Urinary bladder (tissue), 4 donors: ENCODE measurements around the gene TMEM145. TPM values are rescaled to one million over a fixed set of nuclear protein-coding genes. Genes with fewer than 3 reads are reported as not detected.

Source experiments
- DNase-seq: peaks from one replicate; pipeline ENCODE4 v3.0.0-alpha.2; 2015; ENCODE audit errors: extremely low spot score
- H3K27ac ChIP-seq: one replicate; pipeline ENCODE4 v1.5.1; 2013; ENCODE audit warnings: low read depth, mild to moderate bottlenecking, moderate library complexity
- H3K36me3 ChIP-seq: one replicate; pipeline ENCODE4 v1.6.1; 2013; ENCODE audit warnings: mild to moderate bottlenecking, moderate library complexity; ENCODE audit not compliant: insufficient read depth
- H3K4me1 ChIP-seq: one replicate; pipeline ENCODE4 v1.6.1; 2013; ENCODE audit warnings: mild to moderate bottlenecking, moderate library complexity; ENCODE audit not compliant: insufficient read depth
- H3K4me3 ChIP-seq: one replicate; pipeline ENCODE4 v1.5.1; 2013; ENCODE audit warnings: low read depth, low read length
- WGBS: extraction: QIAGEN DNeasy Blood & Tissue Kit; methylation state at CpG from one replicate; pipeline ENCODE4 v1.1.7; 2013; 5-methylcytosine and 5-hydroxymethylcytosine counted together
- polyA plus RNA-seq: library from polyadenylated mRNA; stranded (reverse); fragments of 200-250 nt; gene quantifications from one replicate; pipeline ENCODE4 v1.2.3, GENCODE V29; 2013
- total RNA-seq: library from RNA; depleted of rRNA; stranded (reverse); fragments of >200 nt; gene quantifications from one replicate; pipeline ENCODE4 v1.2.3, GENCODE V29; 2014
- donor health status: healthy with polysubstance abuse.
- donor health status: healthy.

Gene TMEM145
- total and polyA plus RNA-seq, 2 donors, result 0.94 TPM; not detected in 1

- Histone ChIP-seq H3K4me3 (no peak overlapping the region), H3K36me3 (peaks cover 2% of the 10 kb centered on the region), H3K27ac (no peak overlapping the region), H3K4me1 (no peaks in the 10 kb centered on the region)
- no peak for DNase-seq
- WGBS, result 91% methylated on average over 15 of the region's 15 CpGs
These were observed 16.1 kb upstream of the TMEM145 start for GRCh38 chr19:42297039-42297438.

DNA sequence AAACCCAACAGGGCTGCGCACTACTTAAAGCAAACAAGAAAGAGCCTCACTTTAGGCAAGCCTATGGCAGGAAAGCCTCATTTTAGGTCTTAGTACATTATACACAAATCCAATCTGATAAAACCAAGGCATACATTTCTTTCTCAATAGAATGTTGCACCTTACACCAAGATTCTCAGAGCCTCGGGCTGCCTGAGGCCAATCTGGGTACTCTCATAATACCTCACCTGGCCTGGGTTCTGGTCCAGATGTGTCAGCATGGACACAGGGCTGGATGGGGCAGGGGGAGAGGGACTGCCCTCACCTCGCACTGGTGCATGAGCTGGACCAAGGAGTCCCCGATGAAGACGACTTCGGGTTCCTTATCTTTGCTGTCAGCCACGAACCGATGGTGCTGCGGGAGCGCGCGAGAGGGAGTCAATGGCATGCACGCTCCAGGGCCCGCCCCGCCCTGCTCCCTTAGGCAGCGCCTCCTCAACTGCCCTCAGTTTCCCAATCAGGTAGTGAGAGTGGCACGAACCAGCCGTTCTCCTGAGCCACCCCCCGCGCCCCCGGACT lies 11.4 kb upstream of the TMEM145 start, which contains the start of gene PRR19:
Gene PRR19 (plus strand): TSS at position 487 of the 558 bp plus-strand sequence. CDS start 7,453 bp downstream, outside the sequence.
- H3K4me3 ChIP-seq, result peak within 1 kb of the TSS; percentile 40
- no peak for DNase-seq
- 7% methylated on average over 21 of the region's 21 CpGs for WGBS
- no peaks in the 10 kb centered on the region for H3K4me1 ChIP-seq
- H3K36me3 ChIP-seq, result no peaks in the 10 kb centered on the region
- no peak within 1 kb of the TSS for H3K27ac ChIP-seq

GRCh38 chr19:42303101-42303464 lies 10.0 kb upstream of the TMEM145 start:
- WGBS, result 45% methylated on average over 11 of the region's 11 CpGs
- H3K27ac ChIP-seq, result no peak overlapping the region
- no peaks in the 10 kb centered on the region for H3K4me1 ChIP-seq
- no peaks in the 10 kb centered on the region for H3K36me3 ChIP-seq
- no peak for DNase-seq
- H3K4me3 ChIP-seq, result peak overlapping the region; percentile 40

DNA sequence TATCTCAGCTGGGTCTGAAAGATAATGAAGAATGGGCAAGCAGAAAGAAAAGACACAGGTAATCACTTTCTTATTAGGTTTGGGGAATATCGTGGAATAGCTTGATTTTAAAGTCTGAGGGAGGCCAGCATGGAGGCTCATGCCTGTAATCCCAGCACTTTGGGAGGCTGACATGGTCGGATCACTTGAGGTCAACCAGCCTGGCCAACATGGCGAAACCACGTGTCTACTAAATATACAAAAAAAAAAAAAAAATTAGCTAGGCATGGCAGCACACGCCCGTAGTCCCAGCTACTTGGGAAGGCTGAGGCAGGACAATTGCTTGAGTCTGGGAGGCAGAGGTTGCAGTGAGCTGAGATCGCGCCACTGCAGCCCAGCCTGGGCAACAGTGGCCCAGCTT lies 9.2 kb upstream of the TMEM145 start:
- H3K36me3 ChIP-seq, result no peaks in the 10 kb centered on the region
- no peaks in the 10 kb centered on the region for H3K4me1 ChIP-seq
- no peak for DNase-seq
- WGBS, result 86% methylated on average over 8 of the region's 8 CpGs
- no peak overlapping the region for H3K27ac ChIP-seq
- H3K4me3 ChIP-seq, result no peak overlapping the region

- no peaks in the 10 kb centered on the region for H3K36me3 ChIP-seq
- H3K27ac ChIP-seq, result no peak overlapping the region
- no peaks in the 10 kb centered on the region for H3K4me1 ChIP-seq
- no peak for DNase-seq
- H3K4me3 ChIP-seq, result no peak overlapping the region
- WGBS, result 89% methylated on average over 22 of the region's 22 CpGs
These were observed 6.5 kb upstream of the TMEM145 start for GRCh38 chr19:42306646-42307045.

GRCh38 chr19:42309686-42310085 lies 3.4 kb upstream of the TMEM145 start:
- no peak overlapping the region for H3K27ac ChIP-seq
- H3K4me3 ChIP-seq, result no peak overlapping the region
- no peak for DNase-seq
- H3K4me1 ChIP-seq, result no peaks in the 10 kb centered on the region
- H3K36me3 ChIP-seq, result no peaks in the 10 kb centered on the region
- 90% methylated on average over 14 of the region's 14 CpGs for WGBS

DNA sequence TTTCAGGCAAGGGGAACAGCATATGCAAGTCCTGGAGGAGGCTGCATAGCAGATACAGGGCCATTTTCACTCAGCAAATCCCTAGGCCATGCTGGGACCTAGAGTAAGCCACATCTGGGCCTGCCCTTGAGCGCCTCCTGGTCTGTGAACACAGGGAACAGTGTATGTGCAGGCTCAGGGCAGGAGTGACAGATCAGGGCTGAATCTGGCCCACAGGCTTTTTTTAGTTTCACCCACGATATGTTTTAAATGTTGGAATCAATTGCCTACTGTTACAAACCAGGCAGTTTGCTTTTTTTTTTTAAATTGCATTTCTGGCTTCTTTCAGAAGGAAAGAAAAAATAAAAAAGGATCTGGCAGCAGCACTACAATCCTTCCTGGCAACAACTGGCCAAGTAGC lies 1.5 kb upstream of the TMEM145 start:
- Histone ChIP-seq H3K27ac (no peak overlapping the region), H3K4me3 (no peak overlapping the region), H3K4me1 (no peaks in the 10 kb centered on the region), H3K36me3 (no peaks in the 10 kb centered on the region)
- DNase-seq, result no peak
- WGBS, result 56% methylated on average over 2 of the region's 2 CpGs

GRCh38 chr19:42312370-42312769 lies 739 bp upstream of the TMEM145 start:
- WGBS, result 74% methylated on average over 5 of the region's 5 CpGs
- Histone ChIP-seq H3K4me3 (no peak overlapping the region), H3K36me3 (no peaks in the 10 kb centered on the region), H3K27ac (no peak overlapping the region), H3K4me1 (no peaks in the 10 kb centered on the region)
- DNase-seq, result no peak

GRCh38 chr19:42313840-42314755 lies 989 bp downstream of the TMEM145 start:
- Histone ChIP-seq H3K4me3 (no peak overlapping the region), H3K27ac (no peak overlapping the region), H3K36me3 (no peaks in the 10 kb centered on the region), H3K4me1 (no peaks in the 10 kb centered on the region)
- 30% methylated on average over 26 of the region's 26 CpGs for WGBS
- no peak for DNase-seq

DNA sequence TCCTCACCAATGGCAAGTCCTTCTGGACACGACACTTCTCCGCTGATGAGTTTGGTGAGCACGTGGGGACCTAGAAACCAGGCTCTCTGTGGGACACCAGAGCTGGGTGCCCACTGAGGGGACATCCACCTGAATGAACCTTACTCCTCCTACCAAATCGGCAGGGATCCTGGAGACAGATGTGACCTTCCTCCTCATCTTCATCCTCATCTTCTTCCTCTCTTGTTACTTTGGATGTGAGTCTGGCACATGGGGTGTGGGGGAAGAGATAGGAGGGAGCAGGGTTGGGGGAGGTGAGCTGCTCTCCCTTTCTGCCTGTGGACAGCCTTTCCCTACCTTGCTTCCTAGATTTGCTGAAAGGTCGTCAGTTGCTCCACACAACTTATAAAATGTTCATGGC lies 1.9 kb downstream of the TMEM145 start:
- WGBS, result 74% methylated on average over 5 of the region's 5 CpGs
- H3K4me3 ChIP-seq, result no peak overlapping the region
- no peaks in the 10 kb centered on the region for H3K36me3 ChIP-seq
- DNase-seq, result no peak
- H3K4me1 ChIP-seq, result no peaks in the 10 kb centered on the region
- H3K27ac ChIP-seq, result no peak overlapping the region

GRCh38 chr19:42316223-42317211 lies 3.4 kb downstream of the TMEM145 start:
- Histone ChIP-seq H3K36me3 (no peaks in the 10 kb centered on the region), H3K4me1 (no peaks in the 10 kb centered on the region), H3K4me3 (no peak overlapping the region), H3K27ac (no peak overlapping the region)
- WGBS, result 32% methylated on average over 28 of the region's 28 CpGs
- DNase-seq, result no peak

GRCh38 chr19:42317535-42317934 lies 4.4 kb downstream of the TMEM145 start:
- Histone ChIP-seq H3K36me3 (no peaks in the 10 kb centered on the region), H3K4me3 (no peak overlapping the region), H3K27ac (no peak overlapping the region), H3K4me1 (no peaks in the 10 kb centered on the region)
- no peak for DNase-seq
- 85% methylated on average over 13 of the region's 13 CpGs for WGBS

DNA sequence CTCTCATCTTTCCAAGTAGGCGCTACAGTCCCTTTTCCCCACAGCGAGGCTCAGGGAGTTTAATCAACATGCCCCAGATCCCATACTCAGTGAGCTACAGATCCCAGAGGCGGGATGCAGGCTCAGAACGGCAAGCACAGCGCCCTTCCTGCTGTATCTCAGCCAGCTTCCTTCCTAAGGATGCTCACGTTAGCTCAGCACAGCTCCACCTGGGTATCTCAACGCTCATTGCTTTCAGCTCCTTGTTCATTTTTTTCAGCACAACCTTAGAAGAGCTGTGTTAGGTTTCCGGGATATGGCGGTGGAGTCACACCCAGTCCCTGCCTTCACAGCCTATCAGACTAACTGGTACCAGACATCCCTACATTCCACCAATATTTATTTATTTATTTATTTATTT lies 9.2 kb downstream of the TMEM145 start:
- DNase-seq, result no peak
- Histone ChIP-seq H3K27ac (no peak overlapping the region), H3K4me1 (no peaks in the 10 kb centered on the region), H3K4me3 (no peak overlapping the region), H3K36me3 (no peaks in the 10 kb centered on the region)
- 66% methylated on average over 9 of the region's 9 CpGs for WGBS
